ENCODE measurements around the gene ECI1.

ECI1 gene

GRCh38 chr16:2194852-2195321, 56.5 kb downstream of the ECI1 start:
- no peak overlapping the region for H3K4me3 ChIP-seq (ENCODE audit: control insufficient read depth, low read depth, low read length)
- peak; percentile 40 for TF ChIP-seq CTCF (IDR thresholded peaks at IDR 0.05; ENCODE audit: control insufficient read depth, insufficient read depth, low read depth, low read length, missing control alignments)
- DNase-seq (ENCODE audit: low read depth): no peak

GRCh38 chr16:2194166-2194834, 57.1 kb downstream of the ECI1 start:
- no peak for DNase-seq (ENCODE audit: low read depth)
- no peak overlapping the region for H3K4me3 ChIP-seq (ENCODE audit: control insufficient read depth, low read depth, low read length)
- no peak for TF ChIP-seq CTCF (IDR thresholded peaks at IDR 0.05; ENCODE audit: control insufficient read depth, insufficient read depth, low read depth, low read length, missing control alignments)

- no peak for DNase-seq (ENCODE audit: low read depth)
- no peak for TF ChIP-seq CTCF (IDR thresholded peaks at IDR 0.05; ENCODE audit: control insufficient read depth, insufficient read depth, low read depth, low read length, missing control alignments)
- no peak overlapping the region for H3K4me3 ChIP-seq (ENCODE audit: control insufficient read depth, low read depth, low read length)
Measured at GRCh38 chr16:2191446-2191706, 60.0 kb downstream of the ECI1 start.

GRCh38 chr16:2190659-2191445, 60.5 kb downstream of the ECI1 start:
- no peak for DNase-seq (ENCODE audit: low read depth)
- TF ChIP-seq CTCF (IDR thresholded peaks at IDR 0.05; ENCODE audit: control insufficient read depth, insufficient read depth, low read depth, low read length, missing control alignments): no peak

GRCh38 chr16:2190002-2190658, 61.3 kb downstream of the ECI1 start:
- TF ChIP-seq CTCF (IDR thresholded peaks at IDR 0.05; ENCODE audit: control insufficient read depth, insufficient read depth, low read depth, low read length, missing control alignments): no peak
- no peak for DNase-seq (ENCODE audit: low read depth)
- H3K4me3 ChIP-seq (ENCODE audit: control insufficient read depth, low read depth, low read length): no peak overlapping the region

More at GRCh38 chr16:2190659-2191445, 60.5 kb downstream of the ECI1 start:
- no peak overlapping the region for H3K4me3 ChIP-seq (ENCODE audit: control insufficient read depth, low read depth, low read length)
